ENCODE results near the gene PSMD1.

PSMD1 gene

DNA sequence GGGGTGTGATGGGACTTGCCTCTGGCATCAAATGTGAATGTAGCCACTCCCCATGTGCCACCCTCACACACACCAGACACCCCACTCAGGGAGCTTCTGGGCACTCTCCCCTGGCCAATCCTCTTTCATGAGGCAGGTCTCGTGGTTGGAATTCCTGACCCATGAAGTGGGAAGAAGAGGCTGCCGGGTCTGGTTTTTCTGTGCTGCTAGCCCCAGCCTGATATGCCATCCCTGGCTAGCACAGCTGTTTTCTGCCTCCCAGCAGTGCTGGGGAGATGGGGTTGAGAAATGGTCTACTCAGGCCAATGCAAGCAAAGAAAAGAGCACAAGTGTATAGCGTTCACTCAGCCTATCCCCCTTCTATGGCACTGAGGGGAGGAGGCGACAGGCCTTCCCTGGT, 20.5 kb upstream of the PSMD1 start:
- DNase-seq (ENCODE audit: low spot score): no peak

- no peak for DNase-seq (ENCODE audit: low spot score)
Measured at GRCh38 chr2:231036578-231037106, 20.0 kb upstream of the PSMD1 start.

- DNase-seq (ENCODE audit: low spot score): no peak
Measured at GRCh38 chr2:231037202-231037730, 19.4 kb upstream of the PSMD1 start, which contains the start of gene C2orf72. Gene C2orf72 (plus strand): TSS chr2:231037523. CDS start chr2:231037566, 43 bp downstream.

GRCh38 chr2:231037731-231038482, 18.8 kb upstream of the PSMD1 start:
- DNase-seq (ENCODE audit: low spot score): peak; percentile 71

DNA sequence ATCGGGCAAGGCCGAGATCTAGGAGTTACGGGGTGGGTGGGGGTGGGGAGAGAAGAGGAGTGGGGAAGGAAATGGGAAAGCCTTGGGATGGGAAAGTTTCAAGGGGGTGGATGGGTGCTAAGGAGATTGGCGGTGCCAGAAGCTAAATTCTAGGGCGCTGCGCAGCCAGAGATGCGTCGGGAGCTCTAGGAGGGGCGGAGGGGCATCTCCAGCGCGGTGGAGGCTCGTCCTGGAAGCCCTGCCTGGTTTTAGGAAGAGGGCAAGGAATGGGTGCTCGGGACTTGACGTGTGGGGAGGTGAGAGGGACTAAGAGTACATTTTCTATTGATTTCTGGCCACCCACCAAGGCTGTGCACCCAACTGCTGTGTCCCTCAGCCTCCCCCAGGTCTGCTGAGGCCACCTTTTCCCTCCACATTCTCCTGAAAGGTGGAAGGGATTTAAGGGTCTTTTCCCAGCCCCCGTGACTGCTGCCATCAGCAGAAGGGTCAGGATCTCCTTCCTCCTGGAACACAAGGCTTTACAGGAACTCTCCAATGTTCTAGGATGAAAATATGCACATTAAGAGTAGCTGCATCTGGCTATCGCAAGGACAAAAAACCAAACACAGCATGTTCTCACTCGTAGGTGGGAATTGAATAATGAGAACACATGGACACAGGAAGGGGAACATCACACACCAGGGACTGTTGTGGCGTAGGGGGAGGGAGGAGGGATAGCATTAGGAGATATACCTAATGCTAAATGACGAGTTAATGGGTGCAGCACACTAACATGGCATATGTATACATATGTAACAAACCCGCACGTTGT, 18.0 kb upstream of the PSMD1 start:
- DNase-seq (ENCODE audit: low spot score): no peak

- no peak for DNase-seq (ENCODE audit: low spot score)
Measured at GRCh38 chr2:231039294-231039664, 17.4 kb upstream of the PSMD1 start.

GRCh38 chr2:231039821-231040364, 16.8 kb upstream of the PSMD1 start:
- DNase-seq (ENCODE audit: low spot score): no peak

- no peak for DNase-seq (ENCODE audit: low spot score)
Measured at GRCh38 chr2:231041061-231041689, 15.5 kb upstream of the PSMD1 start.

DNA sequence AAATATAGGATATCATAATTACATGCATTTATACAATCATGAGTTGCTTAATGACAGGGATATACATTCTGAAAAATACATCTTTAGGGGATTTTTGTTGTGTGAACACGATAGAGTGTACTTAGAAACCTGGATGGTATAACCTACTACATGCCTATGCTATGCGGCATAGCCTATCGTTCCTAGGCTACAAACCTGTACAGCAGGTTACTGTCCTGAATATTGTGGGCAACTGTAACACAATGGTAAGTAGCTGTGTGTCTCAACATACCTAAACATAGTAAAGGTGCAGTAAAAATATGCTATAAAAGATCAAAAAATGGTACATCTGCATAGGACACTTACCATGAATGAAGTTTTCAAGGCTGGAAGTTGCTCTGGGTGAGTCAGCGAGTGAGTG, 12.9 kb upstream of the PSMD1 start:
- DNase-seq (ENCODE audit: low spot score): no peak

GRCh38 chr2:231046916-231047273, 9.8 kb upstream of the PSMD1 start:
- no peak for DNase-seq (ENCODE audit: low spot score)

DNA sequence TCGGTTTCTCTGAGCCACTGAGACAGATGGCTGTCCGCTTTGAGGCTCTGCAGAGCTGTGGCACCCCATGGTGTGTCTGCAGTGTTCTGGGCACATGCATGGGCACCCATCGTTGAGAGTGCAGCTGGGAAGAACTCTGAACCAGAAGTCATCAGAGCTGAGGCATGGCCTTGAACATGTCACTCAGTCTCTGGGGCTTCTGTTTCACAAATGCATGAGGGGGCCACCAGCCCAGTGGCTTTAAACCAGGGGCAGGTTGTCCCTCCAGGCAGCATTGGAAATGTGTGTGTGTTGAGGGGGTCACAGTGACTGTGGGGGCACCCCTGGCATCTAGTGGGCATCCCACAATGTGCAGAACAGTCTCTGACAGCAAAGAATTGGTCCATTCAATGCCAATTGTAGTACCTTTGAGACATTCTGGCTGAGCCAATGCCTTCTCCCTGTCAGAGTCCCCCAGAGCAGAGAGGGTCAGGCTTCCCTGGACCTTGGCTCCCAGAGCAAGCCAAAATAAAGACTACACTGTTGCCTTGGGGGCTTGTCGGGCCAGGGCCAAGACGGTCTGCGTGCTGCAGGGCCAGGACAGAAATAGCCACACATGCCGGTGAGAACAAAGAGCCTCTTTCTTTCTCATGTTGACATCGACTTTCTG, 9.3 kb upstream of the PSMD1 start:
- peak; percentile 94 for DNase-seq (ENCODE audit: low spot score)

- DNase-seq (ENCODE audit: low spot score): no peak
Measured at GRCh38 chr2:231047923-231048915, 8.4 kb upstream of the PSMD1 start.

DNA sequence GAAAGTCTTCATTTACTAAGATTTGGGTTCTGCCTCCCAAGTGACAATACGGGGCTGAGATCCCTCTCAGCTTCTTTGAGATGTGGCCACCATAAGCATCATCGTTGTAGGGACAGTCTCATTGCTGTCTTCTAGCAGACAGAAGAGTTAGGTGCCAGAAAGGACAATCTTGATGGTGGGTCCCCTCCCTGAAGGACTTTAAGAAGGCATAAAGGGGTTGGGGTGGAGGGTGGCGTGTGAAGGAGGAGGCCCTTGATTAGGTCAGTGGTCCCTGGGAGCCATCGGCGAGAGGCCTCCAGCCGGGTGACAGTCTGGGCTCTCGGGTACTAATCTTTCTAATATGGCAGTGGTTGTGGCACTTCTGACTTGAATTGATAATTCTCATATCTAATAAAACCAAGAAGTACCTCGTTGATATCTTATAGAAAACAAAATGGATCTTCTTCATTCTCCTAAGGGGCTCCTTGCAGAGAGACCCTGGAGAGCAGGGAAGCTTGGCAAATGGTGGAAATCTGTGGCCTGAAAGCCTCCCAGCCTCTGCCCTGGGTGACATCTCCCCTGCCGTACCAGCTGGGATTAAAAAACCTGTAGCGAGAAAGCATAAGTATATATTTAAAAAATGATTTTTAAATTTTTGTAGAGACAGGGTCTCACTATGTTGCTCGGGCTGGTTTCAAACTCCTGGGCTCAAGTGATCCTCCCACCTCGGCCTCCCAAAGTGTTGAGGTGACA, 7.2 kb upstream of the PSMD1 start:
- DNase-seq (ENCODE audit: low spot score): no peak

GRCh38 chr2:231050018-231050901, 6.4 kb upstream of the PSMD1 start:
- DNase-seq (ENCODE audit: low spot score): peak; percentile 62

DNA sequence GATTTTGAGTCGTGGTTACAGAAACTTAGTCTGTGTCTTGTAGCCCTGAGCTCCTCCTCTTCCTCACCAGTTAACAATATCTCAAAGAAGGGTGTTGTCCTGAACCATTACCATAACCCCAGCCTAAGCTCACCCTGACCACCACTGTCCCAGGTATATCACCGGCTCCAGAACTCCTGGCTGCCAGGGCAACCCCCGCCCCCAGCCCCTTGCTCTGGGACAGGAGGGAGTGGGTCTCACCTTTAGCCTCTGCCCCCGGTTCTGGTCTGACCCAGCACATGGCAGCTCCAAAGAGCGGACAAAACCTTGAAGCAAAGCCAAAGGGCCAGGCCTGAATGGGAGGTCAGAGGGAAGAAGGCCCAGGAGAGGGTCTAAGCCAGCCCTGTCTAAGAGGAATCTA, 5.6 kb upstream of the PSMD1 start:
- no peak for DNase-seq (ENCODE audit: low spot score)

DNA sequence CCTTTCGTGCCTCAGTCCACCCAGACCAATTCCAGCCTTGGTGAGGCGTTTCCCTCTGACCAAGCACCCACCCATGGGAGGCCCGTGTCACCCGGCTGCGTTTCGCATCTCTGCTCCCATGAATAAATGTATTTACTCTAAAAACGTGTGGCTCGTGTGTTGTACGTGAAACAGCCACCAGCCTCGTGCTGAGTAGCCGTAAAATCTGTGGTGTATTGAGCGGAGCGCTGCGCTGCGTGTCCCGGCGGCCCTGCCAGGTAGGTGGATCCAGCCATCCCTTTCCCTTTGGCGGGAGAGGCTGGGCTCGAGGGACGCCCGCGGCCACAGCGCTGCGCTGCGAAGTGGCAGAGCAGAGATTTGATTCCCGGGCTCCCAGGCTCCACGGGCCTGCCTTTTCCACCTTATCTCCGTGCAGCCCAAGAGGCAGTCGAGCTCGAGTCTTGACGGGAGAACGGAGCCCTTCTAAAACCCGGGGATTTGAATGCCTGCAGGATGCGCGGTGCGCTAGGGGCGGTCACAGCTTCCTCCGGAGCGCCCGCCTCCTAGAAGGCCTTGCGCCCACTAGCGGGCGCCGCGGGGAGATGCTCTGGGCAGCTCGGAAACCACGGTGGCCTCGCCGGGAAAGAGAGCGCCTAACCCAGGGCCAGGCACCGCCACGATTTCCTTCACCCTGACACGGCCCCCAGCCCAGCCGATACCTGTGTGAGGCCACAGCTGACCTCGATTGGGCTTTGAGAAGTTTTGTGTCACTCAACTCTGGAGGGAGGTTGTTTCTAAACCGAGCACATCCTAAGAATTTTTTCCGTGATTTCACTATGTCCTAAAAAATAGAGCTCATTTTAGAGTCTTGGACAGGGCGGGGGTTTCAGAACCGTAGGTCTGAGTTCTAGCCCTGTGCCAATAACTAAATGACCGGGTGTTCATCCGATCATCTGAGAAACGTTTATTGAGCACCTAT, 3.9 kb upstream of the PSMD1 start:
- DNase-seq (ENCODE audit: low spot score): peak; percentile 85

- no peak for DNase-seq (ENCODE audit: low spot score)
Measured at GRCh38 chr2:231053846-231054245, 2.8 kb upstream of the PSMD1 start.
